WTC11 (cell line): ENCODE results near the gene CABLES1. TPM values are rescaled to one million over a fixed set of nuclear protein-coding genes. Genes with fewer than 3 reads are reported as not detected.
A peak's percentile ranks its signal among the peaks of the same experiment; 100 is the strongest.

Source experiments
- ATAC-seq: fragments of 200-7000 bp; cut with Tn5 transposase; 2 replicates; pipeline ENCODE4 v1.10.0; 2021; ENCODE audit warnings: mild to moderate bottlenecking, moderate library complexity
- CTCF ChIA-PET: fragments of 300-600 bp; sonication (Branson Sonifier 250); formaldehyde crosslinking; loops from one replicate; lab custom pipeline; 2021; ENCODE audit warnings: antibody characterized with exemption; lab: Charles Lee
- POLR2A ChIA-PET: fragments of 350-600 bp; sonication (Branson Sonifier 250); formaldehyde crosslinking; loops from one replicate; lab custom pipeline; 2021; ENCODE audit warnings: antibody characterized with exemption; lab: Charles Lee
- DNase-seq: peaks from one replicate; pipeline ENCODE4 v3.0.0; 2021; ENCODE audit warnings: low spot score
- H3K27ac Mint-ChIP-seq: 2 replicates; pipeline ENCODE4 v1.8.0; 2021; ENCODE audit warnings: mixed read lengths
- H3K27me3 Mint-ChIP-seq: 2 replicates; pipeline ENCODE4 v1.8.0; 2021; ENCODE audit warnings: low read depth, mild to moderate bottlenecking, moderate library complexity, mixed read lengths
- H3K36me3 Mint-ChIP-seq: 2 replicates; pipeline ENCODE4 v1.8.0; 2021; ENCODE audit warnings: mixed read lengths
- H3K4me1 Mint-ChIP-seq: 2 replicates; pipeline ENCODE4 v1.8.0; 2022; ENCODE audit warnings: mixed read lengths
- H3K4me3 Mint-ChIP-seq: 2 replicates; pipeline ENCODE4 v1.8.0; 2021; ENCODE audit warnings: mild to moderate bottlenecking, moderate library complexity, mixed read lengths
- H3K9me3 Mint-ChIP-seq: 2 replicates; pipeline ENCODE4 v1.8.0; 2021; ENCODE audit warnings: mixed read lengths
- ATF6 ChIP-seq: sonication (generic); formaldehyde crosslinking; IDR thresholded peaks from 2 replicates; pipeline ENCODE4 v1.8.1; 2023; ENCODE audit warnings: mild to moderate bottlenecking, missing genetic modification reagents
- E2F5 ChIP-seq: sonication (generic); formaldehyde crosslinking; IDR thresholded peaks from 2 replicates; pipeline ENCODE4 v1.8.1; 2022; ENCODE audit warnings: mild to moderate bottlenecking, moderate library complexity, missing genetic modification reagents
- EMX1 ChIP-seq: fragments of 250-450 bp; sonication (Bioruptor Pico); IDR thresholded peaks from 2 replicates; pipeline ENCODE4 v1.8.0; 2021; ENCODE audit warnings: mild to moderate bottlenecking
- FOXK1 ChIP-seq: sonication (generic); formaldehyde crosslinking; IDR thresholded peaks from 2 replicates; pipeline ENCODE4 v1.8.0; 2022; ENCODE audit warnings: mild to moderate bottlenecking, moderate library complexity, missing genetic modification reagents
- FOXP4 ChIP-seq: sonication (generic); formaldehyde crosslinking; IDR thresholded peaks from 2 replicates; pipeline ENCODE4 v1.8.0; 2022; ENCODE audit warnings: mild to moderate bottlenecking, missing genetic modification reagents
- GRHL2 ChIP-seq: fragments of 250-450 bp; sonication (Bioruptor Pico); IDR thresholded peaks from 2 replicates; pipeline ENCODE4 v1.8.0; 2022; ENCODE audit warnings: mild to moderate bottlenecking, moderate library complexity; ENCODE audit not compliant: insufficient replicate concordance, severe bottlenecking
- KAT7 ChIP-seq: sonication (generic); formaldehyde crosslinking; IDR thresholded peaks from 2 replicates; pipeline ENCODE4 v1.8.1; 2023; ENCODE audit warnings: missing genetic modification reagents, mild to moderate bottlenecking, borderline replicate concordance
- MAX ChIP-seq: sonication (generic); formaldehyde crosslinking; IDR thresholded peaks from 2 replicates; pipeline ENCODE4 v1.8.0; 2022; ENCODE audit warnings: mild to moderate bottlenecking, missing genetic modification reagents
- NR1H2 ChIP-seq: sonication (generic); formaldehyde crosslinking; IDR thresholded peaks from 2 replicates; pipeline ENCODE4 v1.9.0; 2021; ENCODE audit warnings: mild to moderate bottlenecking, moderate library complexity, missing genetic modification reagents
- PRRX2 ChIP-seq: fragments of 250-450 bp; sonication (Bioruptor Pico); IDR thresholded peaks from 2 replicates; pipeline ENCODE4 v1.8.0; 2021; ENCODE audit warnings: mild to moderate bottlenecking
- STAT6 ChIP-seq: sonication (generic); formaldehyde crosslinking; conservative IDR thresholded peaks from 2 replicates; pipeline ENCODE4 v1.8.1; 2023; ENCODE audit warnings: mild to moderate bottlenecking, low read depth, missing genetic modification reagents, moderate library complexity
- TEAD1 ChIP-seq: sonication (generic); formaldehyde crosslinking; IDR thresholded peaks from 2 replicates; pipeline ENCODE4 v1.8.0; 2022; ENCODE audit warnings: mild to moderate bottlenecking, missing genetic modification reagents
- TEAD4 ChIP-seq: sonication (generic); formaldehyde crosslinking; IDR thresholded peaks from 2 replicates; pipeline ENCODE4 v1.8.0; 2022; ENCODE audit warnings: mild to moderate bottlenecking, missing genetic modification reagents
- ZNF423 ChIP-seq: fragments of 250-450 bp; sonication (Bioruptor Pico); IDR thresholded peaks from 2 replicates; pipeline ENCODE4 v2.1.2; 2022; ENCODE audit warnings: mild to moderate bottlenecking, moderate library complexity
- ZNF425 ChIP-seq: fragments of 250-450 bp; sonication (Bioruptor Pico); conservative IDR thresholded peaks from 2 replicates; pipeline ENCODE4 v1.9.0; 2021; ENCODE audit warnings: mild to moderate bottlenecking
- total RNA-seq: library from RNA; stranded (reverse); gene quantifications from 3 replicates; pipeline ENCODE4 v1.2.3, GENCODE V29; 2021

The CABLES1 gene
- total RNA-seq, 1 experiment from 2014 or later, result 17.0 TPM

- no peaks in the 10 kb centered on the region for H3K9me3 Mint-ChIP-seq
- DNase-seq (no peak), ATAC-seq (no peak)
- peak overlapping the region; percentile 94 for H3K27ac Mint-ChIP-seq
- TF ChIP-seq TEAD4 (CRISPR knock-in tag) (no peak), ZNF423 (CRISPR knock-in tag) (no peak), STAT6 (no peak), ATF6 (CRISPR knock-in tag) (no peak), E2F5 (CRISPR knock-in tag) (no peak), GRHL2 (CRISPR knock-in tag) (no peak), NR1H2 (CRISPR knock-in tag) (no peak), ZNF425 (CRISPR knock-in tag) (no peak), KAT7 (CRISPR knock-in tag) (no peak), EMX1 (CRISPR knock-in tag) (no peak), MAX (no peak)
- POLR2A ChIA-PET, result interaction anchor here (1.0 kb wide), 1 partner anchor 12 kb away, joined by 3 read pairs; no protein-coding TSS in a partner anchor
- H3K4me1 Mint-ChIP-seq, result peaks cover 84% of the 10 kb centered on the region
- no peaks in the 10 kb centered on the region; the same call in 1 of the 2 replicates for H3K36me3 Mint-ChIP-seq
- CTCF ChIA-PET, result interaction anchor here (0.7 kb wide), 1 partner anchor 10 kb away, joined by 3 read pairs; no protein-coding TSS in a partner anchor
- H3K4me3 Mint-ChIP-seq, result 0 out of 2 replicates have a peak overlapping the region, but pooled peaks have one; percentile 2
- H3K27me3 Mint-ChIP-seq, result no peaks in the 10 kb centered on the region
Measured at GRCh38 chr18:23166891-23167541, 31.7 kb downstream of the CABLES1 start.

GRCh38 chr18:23169673-23170044 is 34.4 kb downstream of the CABLES1 start:
- DNase-seq, result peak; percentile 37

More at GRCh38 chr18:23169673-23170044, 34.4 kb downstream of the CABLES1 start:
- Mint-ChIP-seq H3K4me1 (peaks cover 79% of the 10 kb centered on the region), H3K27ac (peak overlapping the region; percentile 96)
- TF ChIP-seq FOXP4 (CRISPR knock-in tag), result peak; percentile 23; the same call in 1 of the 2 replicates
- TF ChIP-seq TEAD1, result peak; percentile 42; the same call in 1 of the 2 replicates
- 0 out of 2 replicates have a peak, but pooled peaks have one; percentile 23 for TF ChIP-seq FOXK1 (CRISPR knock-in tag)
- TF ChIP-seq MAX, result peak; percentile 72; the same call in 1 of the 2 replicates
- 0 out of 2 replicates have a peak, but pooled peaks have one; percentile 35 for TF ChIP-seq PRRX2 (CRISPR knock-in tag)
- no peak for TF ChIP-seq KAT7 (CRISPR knock-in tag)
- TF ChIP-seq, all 79 proteins: peak for 5
- Mint-ChIP-seq H3K27me3 (no peaks in the 10 kb centered on the region), H3K9me3 (no peaks in the 10 kb centered on the region), H3K36me3 (no peaks in the 10 kb centered on the region), H3K4me3 (peak overlapping the region; percentile 58)
- ChIA-PET CTCF (interaction anchor here (0.6 to 1.7 kb wide), 6 partner anchors 9 to 42 kb away, joined by 3 to 8 read pairs (median 4); no protein-coding TSS in a partner anchor), POLR2A (interaction anchor here (0.6 to 1.4 kb wide), 4 partner anchors 26 to 47 kb away, joined by 3 to 10 read pairs (median 4); partner anchors contain the start of gene CABLES1)
- ATAC-seq, result peak; percentile 86
